ENCODE results near the gene RAB3GAP2.

GRCh38 chr1:220139966-220140365, 132.3 kb downstream of the RAB3GAP2 start:
- no peak for TF ChIP-seq POLR2A (IDR thresholded peaks at IDR 0.05; ENCODE audit: extremely low read depth, insufficient read length)
- TF ChIP-seq CTCF (IDR thresholded peaks at IDR 0.05; ENCODE audit: low read depth, low read length) = no peak
- no peak for TF ChIP-seq MAX (IDR thresholded peaks at IDR 0.05; ENCODE audit: low read depth, low read length)

Data from NB4 (cell line).